Breast epithelium (tissue), 3 donors: ENCODE data around the gene BATF.

Source experiments
- POLR2A ChIP-seq: fragments of 450-650 bp; IDR thresholded peaks from one replicate; pipeline ENCODE4 v1.6.1; 2016; ENCODE audit warnings: antibody characterized with exemption, mild to moderate bottlenecking, moderate library complexity
- TF ChIP-seq, protein P1 (sequence below), 3 donors: fragments of 450-650 bp; IDR thresholded peaks; one replicate each; pipeline ENCODE4 v1.5.1; 2016 to 2017; ENCODE audit warnings: antibody characterized with exemption in 3 of 3, mild to moderate bottlenecking in 3 of 3, moderate library complexity in 3 of 3

DNA sequence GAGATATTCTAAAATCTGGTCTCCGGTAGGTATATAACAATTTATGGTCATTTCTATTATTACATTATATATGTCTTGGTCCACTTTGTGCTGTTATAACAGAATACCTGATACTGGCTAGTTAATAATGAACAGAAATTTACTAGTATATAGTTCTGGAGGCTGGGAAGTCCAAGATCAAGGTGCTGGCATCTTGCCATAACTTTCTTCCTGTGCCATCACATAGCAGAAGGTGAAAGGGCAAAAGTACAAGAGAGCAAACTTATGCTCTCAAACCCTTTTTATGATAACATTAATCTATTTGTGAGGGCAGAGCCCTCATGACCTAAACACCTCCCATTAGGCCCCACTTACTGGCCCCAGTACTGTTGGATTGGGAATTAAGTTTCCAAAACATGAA, 17.9 kb upstream of the BATF start:
- TF ChIP-seq, protein P1, sequence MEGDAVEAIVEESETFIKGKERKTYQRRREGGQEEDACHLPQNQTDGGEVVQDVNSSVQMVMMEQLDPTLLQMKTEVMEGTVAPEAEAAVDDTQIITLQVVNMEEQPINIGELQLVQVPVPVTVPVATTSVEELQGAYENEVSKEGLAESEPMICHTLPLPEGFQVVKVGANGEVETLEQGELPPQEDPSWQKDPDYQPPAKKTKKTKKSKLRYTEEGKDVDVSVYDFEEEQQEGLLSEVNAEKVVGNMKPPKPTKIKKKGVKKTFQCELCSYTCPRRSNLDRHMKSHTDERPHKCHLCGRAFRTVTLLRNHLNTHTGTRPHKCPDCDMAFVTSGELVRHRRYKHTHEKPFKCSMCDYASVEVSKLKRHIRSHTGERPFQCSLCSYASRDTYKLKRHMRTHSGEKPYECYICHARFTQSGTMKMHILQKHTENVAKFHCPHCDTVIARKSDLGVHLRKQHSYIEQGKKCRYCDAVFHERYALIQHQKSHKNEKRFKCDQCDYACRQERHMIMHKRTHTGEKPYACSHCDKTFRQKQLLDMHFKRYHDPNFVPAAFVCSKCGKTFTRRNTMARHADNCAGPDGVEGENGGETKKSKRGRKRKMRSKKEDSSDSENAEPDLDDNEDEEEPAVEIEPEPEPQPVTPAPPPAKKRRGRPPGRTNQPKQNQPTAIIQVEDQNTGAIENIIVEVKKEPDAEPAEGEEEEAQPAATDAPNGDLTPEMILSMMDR (IDR thresholded peaks at IDR 0.05): no peak
- TF ChIP-seq POLR2A: no peak
